GM18870 (cell line): ENCODE data around the gene TMEM179B.
"Not testable (repeated sequence)": the region's sequence is repeated elsewhere in the genome, so short reads cannot be mapped to it uniquely, and the experiment has no call there.

Experiments used
- ATAC-seq: cut with Tn5 transposase; IDR thresholded peaks from one replicate; pipeline ENCODE4 v1.9.1; 2021; ENCODE audit warnings: moderate library complexity; ENCODE audit not compliant: unreplicated experiment

Gene TMEM179B

GRCh38 chr11:62787005-62787759, at the start of gene TMEM179B:
Gene TMEM179B, plus strand, starts transcription at chr11:62787402. Its CDS starts 30 bp downstream, at chr11:62787432.
- peak; percentile 51 for ATAC-seq

GRCh38 chr11:62747475-62748160, 39.6 kb upstream of the TMEM179B start:
- no peak for ATAC-seq

- ATAC-seq: not testable (repeated sequence)
These were observed 37.3 kb upstream of the TMEM179B start for GRCh38 chr11:62749931-62750330.

GRCh38 chr11:62752177-62752785, 34.9 kb upstream of the TMEM179B start:
- no peak for ATAC-seq

- ATAC-seq: no peak
These were observed 34.0 kb upstream of the TMEM179B start for GRCh38 chr11:62752994-62753735.

- ATAC-seq: peak; percentile 97
These were observed 33.2 kb upstream of the TMEM179B start, which contains the start of gene ZBTB3 for GRCh38 chr11:62753736-62754603. Gene ZBTB3, minus strand, starts transcription at chr11:62754160. Its CDS starts 496 bp downstream, at chr11:62753664.

- no peak for ATAC-seq
These were observed 32.1 kb upstream of the TMEM179B start for GRCh38 chr11:62755086-62755615.

- no peak for ATAC-seq
These were observed 29.1 kb upstream of the TMEM179B start for GRCh38 chr11:62757846-62758788.

- not testable (repeated sequence) for ATAC-seq
These were observed 26.4 kb upstream of the TMEM179B start for GRCh38 chr11:62760867-62761227.

- ATAC-seq: no peak
These were observed 16.4 kb upstream of the TMEM179B start for GRCh38 chr11:62770778-62771143.

GRCh38 chr11:62771144-62772021, 15.8 kb upstream of the TMEM179B start, which contains the start of gene TAF6L:
Gene TAF6L, plus strand, starts transcription at chr11:62771396. Its CDS starts 4,388 bp downstream, at chr11:62775784.
- ATAC-seq: peak; percentile 79

- no peak for ATAC-seq
These were observed 12.8 kb upstream of the TMEM179B start for GRCh38 chr11:62774407-62774806.

GRCh38 chr11:62775646-62776045, 11.6 kb upstream of the TMEM179B start:
- ATAC-seq: no peak

GRCh38 chr11:62777389-62777788, 9.8 kb upstream of the TMEM179B start:
- ATAC-seq: no peak

- no peak for ATAC-seq
These were observed 8.8 kb upstream of the TMEM179B start for GRCh38 chr11:62778441-62778840.

GRCh38 chr11:62782753-62783152, 4.4 kb upstream of the TMEM179B start:
- ATAC-seq: no peak

GRCh38 chr11:62786318-62787004, 741 bp upstream of the TMEM179B start:
- peak; percentile 37 for ATAC-seq
